A673 (cell line): ENCODE results near the gene ADORA2A. TPM values are rescaled to one million over a fixed set of nuclear protein-coding genes. Genes with fewer than 3 reads are reported as not detected.
A peak's percentile ranks its signal among the peaks of the same experiment; 100 is the strongest.

Source experiments
- BruUV-seq: library from RNA; stranded (reverse); fragments of 400-500 nt; replicated peaks from 2 replicates; lab custom pipeline; 2021; lab: Mats Ljungman, UMichigan
- CTCF ChIA-PET: fragments of 300-600 bp; sonication (Branson Sonifier 250); formaldehyde crosslinking; loops from one replicate; lab custom pipeline; 2022; ENCODE audit warnings: antibody characterized with exemption; lab: Charles Lee
- POLR2A ChIA-PET: fragments of 300-600 bp; sonication (Branson Sonifier 250); formaldehyde crosslinking; loops from one replicate; lab custom pipeline; 2022; ENCODE audit warnings: antibody characterized with exemption; ENCODE audit not compliant: low non-redundant PET; lab: Charles Lee
- DNase-seq: peaks from one replicate; pipeline ENCODE4 v3.0.0-alpha.2; 2015; ENCODE audit warnings: low spot score
- H3K27ac ChIP-seq: fragments of 200-600 bp; sonication (generic); 2 replicates; pipeline ENCODE4 v1.5.1; 2016; ENCODE audit warnings: mixed run types, low read depth, mild to moderate bottlenecking, mixed read lengths, antibody characterized with exemption, low read length; ENCODE audit not compliant: poor library complexity, severe bottlenecking
- H3K27me3 ChIP-seq: fragments of 200-600 bp; sonication (generic); replicated peaks from 2 replicates; pipeline ENCODE4 v1.6.1; 2017; ENCODE audit warnings: mixed run types, low read depth, mild to moderate bottlenecking, mixed read lengths, antibody characterized with exemption, low read length; ENCODE audit not compliant: insufficient read depth, poor library complexity
- H3K36me3 ChIP-seq: fragments of 200-600 bp; sonication (generic); 2 replicates; pipeline ENCODE4 v1.6.1; 2016; ENCODE audit warnings: mixed run types, mild to moderate bottlenecking, mixed read lengths, antibody characterized with exemption, low read length; ENCODE audit not compliant: insufficient read depth, poor library complexity, severe bottlenecking
- H3K4me1 ChIP-seq: fragments of 200-600 bp; sonication (generic); 2 replicates; pipeline ENCODE4 v1.6.1; 2017; ENCODE audit warnings: mixed run types, mild to moderate bottlenecking, mixed read lengths, antibody characterized with exemption, low read length; ENCODE audit not compliant: insufficient read depth, poor library complexity, severe bottlenecking
- H3K4me3 ChIP-seq: fragments of 200-600 bp; sonication (generic); 2 replicates; pipeline ENCODE4 v1.5.1; 2016; ENCODE audit warnings: low read depth, mixed run types, mild to moderate bottlenecking, mixed read lengths, low read length; ENCODE audit not compliant: poor library complexity, severe bottlenecking
- H3K9me3 ChIP-seq: fragments of 200-600 bp; sonication (generic); 2 replicates; pipeline ENCODE4 v1.6.1; 2016; ENCODE audit warnings: mixed run types, low read depth, mild to moderate bottlenecking, mixed read lengths, antibody characterized with exemption, low read length; ENCODE audit not compliant: poor library complexity, severe bottlenecking
- CTCF ChIP-seq: fragments of 300-800, 200-600 bp; sonication (generic); conservative IDR thresholded peaks from 2 replicates; pipeline ENCODE4 v1.5.1; 2017; ENCODE audit warnings: low read depth, mild to moderate bottlenecking, antibody characterized with exemption, low read length, moderate library complexity, mixed read lengths
- EZH2 ChIP-seq: fragments of 200-600 bp; sonication (generic); IDR thresholded peaks from 2 replicates; pipeline ENCODE4 v1.6.1; 2017; ENCODE audit warnings: borderline replicate concordance, low read depth, mild to moderate bottlenecking, mixed read lengths, antibody characterized with exemption, low read length; ENCODE audit not compliant: poor library complexity, severe bottlenecking
- intact Hi-C: fragments of 100-400 bp; cut with micrococcal nuclease; formaldehyde crosslinking; loops from one replicate; pipeline ENCODE4 v1.10.0; 2022; ENCODE audit not compliant: unreplicated experiment
- total RNA-seq: library from RNA; stranded (reverse); gene quantifications from 2 replicates; pipeline ENCODE4 v1.2.3, GENCODE V29; 2021

ADORA2A gene
- total RNA-seq, 1 experiment from 2014 or later = 9.6 TPM

- H3K9me3 ChIP-seq = no peaks in the 10 kb centered on the region
- no peak overlapping the region for H3K4me3 ChIP-seq
- H3K4me1 ChIP-seq = peaks cover 17% of the 10 kb centered on the region
- POLR2A ChIA-PET = no interaction called here
- no TSS peak for BruUV-seq
- TF ChIP-seq CTCF = no peak
- no peak for TF ChIP-seq EZH2
- no peaks in the 10 kb centered on the region for H3K27me3 ChIP-seq
- DNase-seq = no peak
- intact Hi-C loops = no loop called here
- peaks cover 11% of the 10 kb centered on the region for H3K36me3 ChIP-seq
- H3K27ac ChIP-seq = no peak overlapping the region
- CTCF ChIA-PET = no interaction called here
Measured at GRCh38 chr22:24401931-24402367, 25.4 kb upstream of the ADORA2A start.

- H3K4me1 ChIP-seq = peaks cover 17% of the 10 kb centered on the region
- DNase-seq = peak; percentile 81
- no peak for TF ChIP-seq EZH2
- no peak for TF ChIP-seq CTCF
- peaks cover 11% of the 10 kb centered on the region for H3K36me3 ChIP-seq
- ChIA-PET CTCF (no interaction called here), POLR2A (interaction anchor here (0.6 kb wide), 1 partner anchor 835 kb away, joined by 3 read pairs; no protein-coding TSS in a partner anchor)
- H3K4me3 ChIP-seq = no peak overlapping the region
- intact Hi-C loops = no loop called here
- no peaks in the 10 kb centered on the region for H3K9me3 ChIP-seq
- BruUV-seq = no TSS peak
- no peak overlapping the region for H3K27ac ChIP-seq
- H3K27me3 ChIP-seq = no peaks in the 10 kb centered on the region
Measured at GRCh38 chr22:24402460-24403192, 24.8 kb upstream of the ADORA2A start.

GRCh38 chr22:24403346-24403745, 24.1 kb upstream of the ADORA2A start:
- no TSS peak for BruUV-seq

More at GRCh38 chr22:24403346-24403745, 24.1 kb upstream of the ADORA2A start:
- H3K4me3 ChIP-seq = no peak overlapping the region
- no peak for TF ChIP-seq CTCF
- TF ChIP-seq EZH2 = no peak
- H3K4me1 ChIP-seq = peaks cover 17% of the 10 kb centered on the region
- intact Hi-C loops = no loop called here
- ChIA-PET CTCF (no interaction called here), POLR2A (no interaction called here)
- no peaks in the 10 kb centered on the region for H3K9me3 ChIP-seq
- no peaks in the 10 kb centered on the region for H3K27me3 ChIP-seq
- H3K27ac ChIP-seq = no peak overlapping the region
- no peak for DNase-seq
- peaks cover 11% of the 10 kb centered on the region for H3K36me3 ChIP-seq
